GM13976 (cell line): Measurements from ENCODE around the gene EXOC3L1.
A peak's percentile ranks its signal among the peaks of the same experiment; 100 is the strongest.

ENCODE experiments used
- DNase-seq: peaks from one replicate; pipeline ENCODE4 v3.0.0; 2012; ENCODE audit warnings: low spot score
- CTCF ChIP-seq: IDR thresholded peaks from 2 replicates; pipeline ENCODE4 v1.5.1; 2012; ENCODE audit warnings: borderline replicate concordance, mild to moderate bottlenecking; ENCODE audit not compliant: insufficient read depth; ENCODE audit errors: extremely low read depth, missing control alignments, control extremely low read depth
- in situ Hi-C: fragments of 300-500 bp; cut with MboI; formaldehyde crosslinking; loops from one replicate; pipeline ENCODE4 v1.12.0; 2022; ENCODE audit warnings: low sequenced_read_pairs, mixed read lengths, inconsistent platforms; ENCODE audit not compliant: unreplicated experiment

Gene EXOC3L1

DNA sequence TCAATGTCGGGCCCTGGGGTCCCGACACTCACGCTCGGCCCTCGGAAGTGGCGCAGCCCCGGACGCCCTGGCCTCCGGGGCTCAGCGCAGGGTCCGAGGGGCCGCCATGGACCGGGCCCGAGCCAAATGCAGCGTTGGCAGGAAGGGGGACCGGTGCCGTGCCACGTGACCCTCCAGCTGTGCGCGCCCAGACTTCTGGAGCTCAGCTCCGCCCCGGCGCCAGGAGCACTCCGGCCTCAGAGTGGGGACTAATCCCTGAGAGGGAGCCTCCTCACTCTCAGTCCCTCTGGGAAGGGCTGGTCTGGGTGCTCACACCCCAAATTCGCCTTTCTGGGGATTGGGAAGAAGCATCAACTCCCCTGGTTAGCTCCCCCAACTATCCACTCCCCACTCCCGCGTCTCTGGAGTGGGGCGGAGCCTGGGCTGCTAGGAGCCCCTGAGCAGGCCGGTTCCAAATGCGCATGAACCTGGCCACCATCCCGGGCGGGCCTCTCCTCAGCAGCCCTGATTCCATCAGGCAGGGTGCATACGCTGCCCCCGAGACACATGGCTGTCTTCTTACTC lies 39.0 kb downstream of the EXOC3L1 start, which contains the start of gene B3GNT9:
TSS of gene B3GNT9 (minus strand) at position 166 of the 564 bp plus-strand sequence. CDS start 513 bp downstream, outside the sequence.
- in situ Hi-C loops, result loop anchor here (5.0 to 25.0 kb wide), 2 partner anchors 134 to 189 kb away; partner anchors contain the start of gene CES3
- peak; percentile 84 for DNase-seq
- no peak for TF ChIP-seq CTCF

GRCh38 chr16:67150047-67150832 lies 39.7 kb downstream of the EXOC3L1 start:
- DNase-seq, result peak; percentile 86
- in situ Hi-C loops, result loop anchor here (5.0 to 25.0 kb wide), 2 partner anchors 133 to 188 kb away; partner anchors contain the start of gene CES3

GRCh38 chr16:67149276-67150046 lies 40.5 kb downstream of the EXOC3L1 start:
- TF ChIP-seq CTCF, result no peak

More at GRCh38 chr16:67150047-67150832, 39.7 kb downstream of the EXOC3L1 start:
- TF ChIP-seq CTCF, result peak; percentile 12

GRCh38 chr16:67148656-67149275 lies 41.2 kb downstream of the EXOC3L1 start:
- no peak for DNase-seq
- in situ Hi-C loops, result no loop called here
- no peak for TF ChIP-seq CTCF

More at GRCh38 chr16:67149276-67150046, 40.5 kb downstream of the EXOC3L1 start:
- DNase-seq, result no peak
- in situ Hi-C loops, result loop anchor here (5.0 to 25.0 kb wide), 2 partner anchors 132 to 187 kb away; partner anchors contain the start of gene CES3

- in situ Hi-C loops, result no loop called here
- TF ChIP-seq CTCF, result no peak
- DNase-seq, result no peak
Observed at GRCh38 chr16:67148221-67148620, 41.7 kb downstream of the EXOC3L1 start.
